ENCODE measurements around the gene KISS1. TPM values are rescaled to one million over a fixed set of nuclear protein-coding genes. Genes with fewer than 3 reads are reported as not detected.

The KISS1 gene
- total and polyA plus RNA-seq, 2 donors from 2014 or later = 0.50 to 25.2 TPM

DNA sequence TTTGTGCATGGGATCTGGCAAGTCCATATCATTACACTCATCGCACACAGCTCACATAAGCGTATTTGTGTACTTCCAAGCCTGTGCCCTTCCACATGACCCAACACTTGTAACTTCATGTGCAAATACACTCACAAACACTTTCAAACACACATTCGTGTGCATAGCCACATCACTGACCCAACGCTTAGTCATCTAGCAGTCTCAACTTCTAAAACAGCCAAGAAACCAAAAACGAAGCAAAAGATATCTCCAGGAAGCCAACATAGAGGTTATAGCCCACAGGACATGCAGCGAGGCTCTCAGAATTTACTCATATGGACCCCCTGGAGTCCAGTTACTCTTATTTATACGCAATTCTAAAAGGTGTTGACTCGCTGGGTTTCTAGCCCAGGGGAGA, 28.4 kb upstream of the KISS1 start:
- intact Hi-C loops (cut with DNase I) = no loop called here
- Histone ChIP-seq H3K36me3 (ENCODE audit: control insufficient read depth in 2 of 3, insufficient read depth in 3 of 3, low read length in 3 of 3) (peaks cover 5 to 36% (median 34%) of the 10 kb centered on the region in 3 donors), H3K4me3 (ENCODE audit: low read length in 3 of 3) (no peak overlapping the region), H3K4me1 (ENCODE audit: control insufficient read depth in 2 of 3, insufficient read depth in 2 of 3, low read depth in 1 of 3, low read length in 3 of 3) (peaks cover 0 to 20% (median 19%) of the 10 kb centered on the region in 3 donors), H3K9ac (ENCODE audit: low read length in 3 of 3) (no peak overlapping the region), H3K9me3 (ENCODE audit: control insufficient read depth in 2 of 3, insufficient read depth in 1 of 3, low read length in 3 of 3) (no peaks in the 10 kb centered on the region), H3K27me3 (ENCODE audit: control insufficient read depth, insufficient read depth, low read length) (no peaks in the 10 kb centered on the region), H3K27ac (ENCODE audit: low read depth in 2 of 2, low read length in 2 of 2) (no peak overlapping the region)
- no peak for FAIRE-seq
- DNase-seq = no peak
- TF ChIP-seq, protein P1, sequence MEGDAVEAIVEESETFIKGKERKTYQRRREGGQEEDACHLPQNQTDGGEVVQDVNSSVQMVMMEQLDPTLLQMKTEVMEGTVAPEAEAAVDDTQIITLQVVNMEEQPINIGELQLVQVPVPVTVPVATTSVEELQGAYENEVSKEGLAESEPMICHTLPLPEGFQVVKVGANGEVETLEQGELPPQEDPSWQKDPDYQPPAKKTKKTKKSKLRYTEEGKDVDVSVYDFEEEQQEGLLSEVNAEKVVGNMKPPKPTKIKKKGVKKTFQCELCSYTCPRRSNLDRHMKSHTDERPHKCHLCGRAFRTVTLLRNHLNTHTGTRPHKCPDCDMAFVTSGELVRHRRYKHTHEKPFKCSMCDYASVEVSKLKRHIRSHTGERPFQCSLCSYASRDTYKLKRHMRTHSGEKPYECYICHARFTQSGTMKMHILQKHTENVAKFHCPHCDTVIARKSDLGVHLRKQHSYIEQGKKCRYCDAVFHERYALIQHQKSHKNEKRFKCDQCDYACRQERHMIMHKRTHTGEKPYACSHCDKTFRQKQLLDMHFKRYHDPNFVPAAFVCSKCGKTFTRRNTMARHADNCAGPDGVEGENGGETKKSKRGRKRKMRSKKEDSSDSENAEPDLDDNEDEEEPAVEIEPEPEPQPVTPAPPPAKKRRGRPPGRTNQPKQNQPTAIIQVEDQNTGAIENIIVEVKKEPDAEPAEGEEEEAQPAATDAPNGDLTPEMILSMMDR (IDR thresholded peaks at IDR 0.05; ENCODE audit: borderline replicate concordance, extremely low read depth, insufficient read depth) = no peak

DNA sequence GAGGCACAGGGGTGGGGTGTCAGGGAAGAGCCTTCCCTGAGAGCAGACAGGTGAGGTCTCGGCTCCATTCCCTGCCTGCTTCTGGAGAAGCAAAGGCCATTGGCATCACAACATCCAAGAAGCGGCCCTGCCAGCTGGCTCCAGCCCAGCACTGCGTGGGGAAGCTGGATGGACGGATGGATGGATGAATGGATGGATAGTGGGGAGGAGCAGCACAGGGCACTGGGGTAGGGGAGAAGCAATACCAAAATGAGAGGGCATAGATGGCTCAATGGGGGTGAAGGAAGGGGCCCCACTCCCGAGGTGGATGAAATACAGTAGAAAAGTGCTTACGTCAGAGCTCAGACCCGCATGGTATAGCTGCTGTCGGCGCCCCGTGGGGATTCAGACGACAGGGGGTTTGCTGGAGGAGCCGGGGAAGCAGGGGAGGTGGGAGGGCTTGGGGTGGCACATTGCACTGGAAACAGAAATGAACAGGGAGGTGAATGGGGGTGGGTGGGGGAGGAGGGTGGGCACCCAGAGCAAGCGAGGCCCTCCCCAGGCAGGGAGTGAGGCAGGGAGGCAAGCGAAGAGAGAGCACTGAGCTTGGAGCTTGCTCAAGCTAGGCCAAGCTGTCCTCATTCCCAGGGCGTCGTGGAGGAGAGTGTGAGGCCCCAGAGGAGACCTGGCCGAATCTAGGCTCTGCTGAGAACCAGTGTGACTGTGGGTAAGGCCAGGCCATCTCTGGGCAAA, 27.0 kb upstream of the KISS1 start:
- H3K27me3 ChIP-seq (ENCODE audit: control insufficient read depth, insufficient read depth, low read length) = no peaks in the 10 kb centered on the region
- no peak overlapping the region for H3K4me3 ChIP-seq (ENCODE audit: low read length in 3 of 3)
- TF ChIP-seq, protein P1 (IDR thresholded peaks at IDR 0.05; ENCODE audit: borderline replicate concordance, extremely low read depth, insufficient read depth) = no peak
- DNase-seq (no peak), FAIRE-seq (no peak)
- H3K4me1 ChIP-seq (ENCODE audit: control insufficient read depth in 2 of 3, insufficient read depth in 2 of 3, low read depth in 1 of 3, low read length in 3 of 3) = peaks cover 0 to 20% (median 19%) of the 10 kb centered on the region in 3 donors
- no peak overlapping the region for H3K9ac ChIP-seq (ENCODE audit: low read length in 3 of 3)
- H3K36me3 ChIP-seq (ENCODE audit: control insufficient read depth in 2 of 3, insufficient read depth in 3 of 3, low read length in 3 of 3) = peaks cover 0 to 27% (median 22%) of the 10 kb centered on the region in 3 donors
- no peak overlapping the region for H3K27ac ChIP-seq (ENCODE audit: low read depth in 2 of 2, low read length in 2 of 2)
- H3K9me3 ChIP-seq (ENCODE audit: control insufficient read depth in 2 of 3, insufficient read depth in 1 of 3, low read length in 3 of 3) = no peaks in the 10 kb centered on the region
- intact Hi-C loops (cut with DNase I) = no loop called here

DNA sequence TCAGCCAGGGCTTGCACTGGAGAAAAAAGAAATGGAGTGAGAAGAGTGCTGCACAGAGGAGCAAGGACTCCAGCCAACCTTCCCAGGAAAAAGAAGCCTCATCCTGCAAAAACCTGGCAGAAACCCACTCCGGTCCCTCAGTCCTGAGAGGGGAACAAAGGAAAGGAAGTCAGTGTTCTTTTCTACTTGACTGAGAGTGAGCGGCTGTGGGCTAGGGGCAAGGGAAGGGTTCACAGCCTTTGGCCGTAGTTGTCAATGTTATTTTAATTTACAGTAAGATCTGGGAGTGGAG, 26.4 kb upstream of the KISS1 start:
- peaks cover 0 to 24% (median 16%) of the 10 kb centered on the region in 3 donors for H3K36me3 ChIP-seq (ENCODE audit: control insufficient read depth in 2 of 3, insufficient read depth in 3 of 3, low read length in 3 of 3)

More for the DNA sequence above, 26.4 kb upstream of the KISS1 start:
- intact Hi-C loops (cut with DNase I) = no loop called here
- Histone ChIP-seq H3K27ac (ENCODE audit: low read depth in 2 of 2, low read length in 2 of 2) (no peak overlapping the region), H3K9me3 (ENCODE audit: control insufficient read depth in 2 of 3, insufficient read depth in 1 of 3, low read length in 3 of 3) (no peaks in the 10 kb centered on the region), H3K4me3 (ENCODE audit: low read length in 3 of 3) (no peak overlapping the region), H3K4me1 (ENCODE audit: control insufficient read depth in 2 of 3, insufficient read depth in 2 of 3, low read depth in 1 of 3, low read length in 3 of 3) (peaks cover 0 to 19% (median 18%) of the 10 kb centered on the region in 3 donors), H3K9ac (ENCODE audit: low read length in 3 of 3) (no peak overlapping the region), H3K27me3 (ENCODE audit: control insufficient read depth, insufficient read depth, low read length) (no peaks in the 10 kb centered on the region)
- DNase-seq (no peak), FAIRE-seq (no peak)
- TF ChIP-seq, protein P1 (IDR thresholded peaks at IDR 0.05; ENCODE audit: borderline replicate concordance, extremely low read depth, insufficient read depth) = no peak
